Fibroblast of skin of back (primary cell): Measurements from ENCODE around the gene RNF112.
"Not testable (repeated sequence)": the region's sequence is repeated elsewhere in the genome, so short reads cannot be mapped to it uniquely, and the experiment has no call there.

ENCODE experiments used
- DNase-seq: peaks from one replicate; pipeline ENCODE4 v3.0.0-alpha.2; 2013

RNF112 gene

DNA sequence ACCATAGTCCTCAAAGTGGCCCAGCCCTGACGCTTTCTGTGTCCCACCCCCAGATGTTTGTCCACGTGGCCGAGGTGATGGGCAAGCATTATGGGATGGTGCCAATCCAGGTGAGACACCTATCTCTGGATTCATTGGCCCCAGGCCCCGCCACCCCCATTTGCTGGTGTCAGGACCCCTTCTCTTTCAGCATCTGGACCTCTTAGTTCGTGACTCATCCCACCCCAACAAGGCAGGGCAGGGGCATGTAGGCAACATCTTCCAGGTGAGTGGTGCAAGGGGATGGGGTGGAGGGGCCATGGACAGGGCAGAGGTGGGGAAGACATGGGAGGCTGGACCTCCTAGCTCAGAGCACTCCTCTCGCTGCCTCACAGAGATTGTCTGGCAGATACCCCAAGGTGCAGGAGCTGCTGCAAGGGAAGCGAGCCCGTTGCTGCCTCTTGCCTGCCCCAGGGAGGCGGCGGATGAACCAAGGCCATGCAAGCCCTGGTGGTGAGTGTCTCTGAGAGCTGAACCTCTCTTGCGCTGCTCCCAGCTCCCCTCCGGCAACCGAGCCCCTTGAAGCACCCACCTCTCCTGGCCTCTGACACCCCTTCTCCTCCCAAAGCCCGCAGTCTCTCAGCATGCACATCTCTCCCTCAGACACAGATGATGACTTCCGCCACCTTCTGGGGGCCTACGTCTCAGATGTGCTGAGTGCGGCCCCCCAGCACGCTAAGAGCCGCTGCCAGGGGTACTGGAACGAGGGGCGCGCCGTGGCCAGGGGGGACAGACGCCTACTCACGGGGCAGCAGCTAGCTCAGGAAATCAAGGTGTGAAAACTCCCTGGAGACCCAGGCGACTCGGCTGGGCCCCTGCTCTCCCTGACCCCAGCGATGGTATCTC lies 3.6 kb downstream of the RNF112 start:
- DNase-seq: no peak

GRCh38 chr17:19415311-19415710 lies 4.3 kb downstream of the RNF112 start:
- DNase-seq: no peak

DNA sequence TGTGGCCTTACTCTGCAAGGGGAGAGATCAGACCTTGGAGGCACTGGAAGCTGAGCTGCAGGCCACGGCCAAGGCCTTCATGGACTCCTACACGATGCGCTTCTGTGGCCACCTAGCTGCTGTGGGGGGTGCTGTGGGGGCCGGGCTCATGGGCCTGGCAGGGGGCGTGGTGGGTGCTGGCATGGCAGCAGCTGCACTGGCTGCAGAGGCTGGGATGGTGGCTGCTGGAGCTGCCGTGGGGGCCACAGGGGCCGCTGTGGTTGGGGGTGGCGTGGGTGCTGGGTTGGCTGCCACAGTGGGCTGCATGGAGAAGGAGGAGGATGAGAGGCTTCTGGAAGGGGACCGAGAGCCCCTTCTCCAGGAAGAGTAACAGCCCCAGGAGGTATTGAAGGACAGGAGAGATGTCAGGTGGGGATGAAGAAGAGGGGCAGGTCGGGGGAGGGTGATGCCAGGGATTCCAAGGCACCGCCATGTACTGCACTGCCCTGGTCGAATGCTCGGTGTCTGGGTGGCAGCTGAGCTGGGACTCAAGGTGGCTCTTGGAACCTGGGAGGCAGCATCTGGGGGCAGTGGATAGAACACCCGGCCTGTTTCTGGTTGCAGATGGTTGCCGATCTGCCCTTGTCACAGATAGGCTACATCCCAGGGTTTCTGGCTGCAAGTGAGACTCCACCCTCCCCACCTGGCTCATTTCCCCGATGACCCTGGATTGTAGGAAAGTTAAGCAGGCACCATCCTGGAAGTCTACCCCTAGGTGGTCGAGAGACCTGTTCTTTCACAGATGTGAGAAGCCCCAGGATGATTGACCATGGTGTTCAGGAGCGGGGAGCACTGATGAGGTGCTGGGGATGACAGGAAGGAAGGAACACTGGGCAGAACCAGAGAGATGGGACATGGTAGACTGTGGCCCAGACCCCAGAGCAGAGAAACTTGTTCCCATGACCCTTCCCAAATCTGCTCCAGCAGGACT lies 5.1 kb downstream of the RNF112 start:
- DNase-seq: no peak

GRCh38 chr17:19417611-19418010 lies 6.6 kb downstream of the RNF112 start:
- no peak for DNase-seq

GRCh38 chr17:19418251-19418992 lies 7.4 kb downstream of the RNF112 start:
- DNase-seq: peak; percentile 45

- DNase-seq: no peak
These were observed 10.2 kb downstream of the RNF112 start for GRCh38 chr17:19421219-19421618.

DNA sequence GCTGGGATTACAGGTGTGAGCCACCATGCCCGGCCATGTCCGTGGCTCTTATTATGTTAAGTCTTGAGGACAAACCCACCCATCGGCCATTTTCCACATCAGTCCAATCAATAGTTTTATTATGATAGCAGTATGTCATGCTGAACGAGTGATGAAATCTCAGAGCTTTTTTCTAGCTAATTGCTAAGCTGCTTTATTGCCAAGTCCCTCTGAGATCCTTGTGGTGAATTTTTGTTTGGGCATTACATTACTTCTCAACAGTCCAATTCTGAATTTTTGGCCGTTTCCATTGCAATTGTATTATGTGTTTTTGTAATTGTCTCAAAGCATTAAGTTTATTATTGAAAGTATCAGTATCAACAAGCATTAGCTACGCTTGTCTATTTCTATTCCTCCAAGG lies 10.9 kb downstream of the RNF112 start:
- DNase-seq: no peak

GRCh38 chr17:19424934-19425868 lies 14.2 kb downstream of the RNF112 start:
- no peak for DNase-seq

DNA sequence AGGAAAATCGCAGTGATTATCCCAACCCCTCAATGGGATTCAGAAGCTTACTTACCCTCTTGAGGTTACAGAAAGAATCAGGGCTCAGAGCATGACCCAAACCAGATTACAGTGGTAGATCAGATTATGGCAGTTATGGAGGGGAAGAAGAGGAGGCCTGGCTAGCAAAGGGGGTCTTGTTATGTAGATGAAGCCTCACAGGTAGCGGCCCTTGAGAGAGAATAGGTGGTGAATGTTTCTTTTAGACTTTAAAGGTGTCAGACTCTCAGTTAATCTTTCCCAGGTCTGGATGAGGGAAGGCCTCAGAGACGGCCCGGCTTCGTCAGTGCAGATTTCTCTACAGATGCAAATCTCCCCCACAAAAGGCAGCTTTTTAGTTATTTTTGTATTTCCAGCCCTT lies 15.6 kb downstream of the RNF112 start:
- DNase-seq: no peak

GRCh38 chr17:19431691-19432090 lies 20.7 kb downstream of the RNF112 start:
- DNase-seq: no peak

DNA sequence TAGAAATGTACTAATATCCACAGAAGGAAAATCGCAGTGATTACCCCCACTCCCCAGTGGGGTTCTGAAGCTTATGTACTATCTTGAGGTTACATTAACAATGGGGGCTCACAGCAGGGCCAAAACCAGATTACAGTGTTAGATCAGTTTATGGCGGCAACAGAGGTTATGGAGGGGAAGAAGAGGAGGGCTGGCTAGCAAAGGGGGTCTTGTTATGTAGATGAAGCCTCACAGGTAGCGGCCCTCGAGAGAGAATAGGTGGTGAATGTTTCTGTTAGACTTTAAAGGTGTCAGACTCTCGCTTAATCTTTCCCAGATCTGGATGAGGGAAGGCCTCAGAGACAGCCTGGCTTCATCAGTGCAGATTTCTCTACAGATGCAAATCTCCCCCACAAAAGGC lies 22.2 kb downstream of the RNF112 start:
- DNase-seq: no peak

DNA sequence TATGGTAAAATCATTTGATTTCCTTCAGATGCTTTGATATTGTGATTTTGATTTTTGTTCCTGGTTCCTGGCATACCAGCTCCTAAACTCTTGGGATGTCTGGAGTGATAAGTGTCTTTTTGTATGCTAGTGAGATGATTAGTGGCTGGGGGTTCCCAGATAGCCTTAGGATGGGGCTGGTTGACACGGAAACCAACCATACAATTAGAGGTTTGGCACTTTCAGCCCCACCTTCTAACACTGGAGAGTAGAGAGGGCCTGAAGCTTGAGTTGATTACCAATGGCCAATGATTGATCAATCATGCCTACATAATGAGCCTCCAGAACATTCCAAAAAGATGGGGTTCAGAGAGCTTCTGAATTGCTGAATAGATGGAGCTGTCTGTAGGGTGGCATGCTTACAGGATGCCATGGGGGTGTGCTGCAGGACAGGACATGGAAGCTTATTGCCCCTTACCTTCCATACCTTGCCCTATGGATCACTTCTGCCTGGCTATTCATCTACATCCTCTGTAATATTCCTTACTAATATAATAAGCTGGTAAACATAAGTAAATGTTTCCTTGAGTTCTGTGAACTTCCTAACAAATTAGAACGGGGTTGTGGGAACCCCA lies 22.8 kb downstream of the RNF112 start:
- no peak for DNase-seq

GRCh38 chr17:19440421-19440820 lies 29.4 kb downstream of the RNF112 start:
- no peak for DNase-seq

- not testable (repeated sequence) for DNase-seq
These were observed 30.3 kb downstream of the RNF112 start for GRCh38 chr17:19441288-19441687.

GRCh38 chr17:19442731-19443130 lies 31.7 kb downstream of the RNF112 start:
- no peak for DNase-seq

DNA sequence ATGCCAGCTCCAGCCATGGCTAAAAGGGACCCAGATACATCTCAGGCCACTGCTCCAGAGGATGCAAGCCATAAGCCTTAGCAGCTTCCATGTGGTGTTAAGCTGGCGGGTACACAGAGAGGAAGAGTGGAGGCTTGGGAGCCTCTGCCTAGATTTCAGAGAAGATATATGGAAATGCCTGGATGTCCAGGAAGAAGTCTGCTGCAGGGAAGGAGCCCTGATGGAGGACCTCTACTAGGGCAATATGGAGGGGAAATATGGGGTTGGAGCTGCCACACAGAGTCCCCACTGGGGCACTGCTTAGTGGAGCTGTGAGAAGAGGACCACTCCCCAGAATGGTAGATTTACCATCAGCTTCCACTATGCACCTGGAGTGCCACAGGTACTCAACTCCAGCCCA lies 32.1 kb downstream of the RNF112 start:
- no peak for DNase-seq

DNA sequence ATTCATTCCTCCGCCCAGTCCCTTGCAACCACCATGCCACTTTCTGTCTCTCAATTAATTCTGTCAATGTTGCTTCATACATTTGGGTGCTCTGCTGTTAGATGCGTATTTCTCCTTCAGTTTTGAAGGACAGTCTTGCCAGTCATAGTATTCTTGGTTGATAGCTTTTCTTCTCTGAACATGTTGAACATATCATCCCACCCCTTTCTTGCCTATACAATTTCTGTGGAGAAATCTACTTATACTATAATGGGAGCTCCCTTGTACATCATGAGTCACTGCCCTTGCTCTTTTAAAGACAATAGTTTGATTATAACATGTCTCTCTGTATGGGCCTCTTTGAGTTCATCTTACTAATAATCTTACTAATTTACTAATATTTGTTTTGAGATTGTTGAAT lies 34.1 kb downstream of the RNF112 start:
- DNase-seq: no peak

- not testable (repeated sequence) for DNase-seq
These were observed 35.5 kb downstream of the RNF112 start for GRCh38 chr17:19446577-19446976.

GRCh38 chr17:19447085-19447583 lies 36.1 kb downstream of the RNF112 start:
- DNase-seq: peak; percentile 69

DNA sequence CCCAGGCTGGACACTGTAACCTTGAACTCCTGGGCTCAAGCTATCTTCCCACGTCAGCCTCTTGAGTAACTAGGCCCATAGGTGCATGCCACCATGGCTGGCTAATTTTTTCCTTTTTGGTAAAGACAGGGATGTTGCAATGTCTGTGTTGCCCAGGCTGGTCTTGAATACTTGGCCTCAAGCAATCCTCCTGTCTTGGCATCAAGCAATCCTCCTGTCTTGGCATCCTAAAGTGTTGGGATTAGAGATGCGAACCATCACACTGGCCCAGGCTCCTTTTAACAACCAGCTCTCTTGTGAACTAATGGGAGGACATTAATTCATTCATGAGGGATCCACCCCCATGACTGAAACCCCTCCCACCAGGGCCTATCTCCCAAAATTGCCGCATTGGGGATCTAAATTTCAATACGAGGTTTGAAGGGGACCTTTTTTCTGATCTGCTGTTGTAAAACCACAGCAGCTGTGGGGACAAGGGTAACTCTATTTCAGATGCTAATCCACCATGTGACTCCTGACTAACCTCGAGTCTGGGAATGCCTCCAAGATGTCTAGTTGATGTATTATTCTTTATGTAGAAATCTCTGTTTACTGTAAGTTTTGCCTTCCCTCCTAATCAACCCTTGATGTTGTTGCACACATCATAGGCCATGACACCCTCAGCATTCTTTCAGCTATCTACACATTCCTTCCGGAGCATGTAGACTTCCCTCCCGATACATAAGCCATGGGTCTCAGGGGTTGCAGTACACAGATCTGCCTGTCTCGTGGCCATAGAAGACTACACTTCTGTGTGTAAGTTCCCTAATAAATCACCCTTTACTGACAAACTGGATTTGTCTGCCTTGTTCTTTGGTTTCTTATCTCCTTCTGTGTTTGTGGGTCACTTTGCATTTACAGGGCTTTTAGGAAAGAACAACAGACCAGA lies 37.6 kb downstream of the RNF112 start:
- DNase-seq: peak; percentile 89
